RWPE2 (cell line): ENCODE results near the gene MORC2.
A peak's percentile ranks its signal among the peaks of the same experiment; 100 is the strongest.

Experiments used
- ATAC-seq: fragments of 200-7000 bp; cut with Tn5 transposase; 3 replicates; pipeline ENCODE4 v1.9.1; 2021; ENCODE audit warnings: low read depth
- DNase-seq: peaks from one replicate; pipeline ENCODE4 v3.0.0-alpha.2; 2020; ENCODE audit warnings: low spot score
- H3K27ac ChIP-seq: fragments of 450-650 bp; 2 replicates; pipeline ENCODE4 v1.5.1; 2017; ENCODE audit warnings: mild to moderate bottlenecking; ENCODE audit not compliant: poor library complexity, severe bottlenecking
- H3K27me3 ChIP-seq: fragments of 250-450 bp; sonication (Bioruptor Pico); 2 replicates; pipeline ENCODE4 v1.5.1; 2021; ENCODE audit warnings: mild to moderate bottlenecking, moderate library complexity; ENCODE audit not compliant: insufficient read depth, poor library complexity, severe bottlenecking
- H3K36me3 ChIP-seq: fragments of 250-450 bp; sonication (Bioruptor Pico); 2 replicates; pipeline ENCODE4 v1.5.1; 2020; ENCODE audit warnings: low read depth, mild to moderate bottlenecking, moderate library complexity
- H3K4me1 ChIP-seq: fragments of 250-450 bp; sonication (Bioruptor Pico); 2 replicates; pipeline ENCODE4 v1.5.1; 2021; ENCODE audit warnings: mild to moderate bottlenecking, moderate library complexity; ENCODE audit not compliant: insufficient read depth, poor library complexity, severe bottlenecking
- H3K4me3 ChIP-seq: fragments of 250-450 bp; sonication (Bioruptor Pico); 2 replicates; pipeline ENCODE4 v1.5.1; 2021; ENCODE audit warnings: mild to moderate bottlenecking, moderate library complexity; ENCODE audit not compliant: severe bottlenecking
- H3K9me3 ChIP-seq: fragments of 250-450 bp; sonication (Bioruptor Pico); 2 replicates; pipeline ENCODE4 v1.5.1; 2021; ENCODE audit warnings: mild to moderate bottlenecking, moderate library complexity; ENCODE audit not compliant: severe bottlenecking
- CTCF ChIP-seq: fragments of 450-650 bp; IDR thresholded peaks from one replicate; pipeline ENCODE4 v1.5.1; 2017; ENCODE audit warnings: mild to moderate bottlenecking, moderate library complexity; ENCODE audit not compliant: poor library complexity, severe bottlenecking

The MORC2 gene

GRCh38 chr22:30970356-30970746 is 1.8 kb upstream of the MORC2 start:
- TF ChIP-seq CTCF, result no peak
- Histone ChIP-seq H3K9me3 (peaks cover 18% of the 10 kb centered on the region), H3K36me3 (peaks cover 79% of the 10 kb centered on the region), H3K4me3 (peak overlapping the region; percentile 52), H3K4me1 (peaks cover 6% of the 10 kb centered on the region), H3K27me3 (no peaks in the 10 kb centered on the region), H3K27ac (peak overlapping the region; percentile 73)
- DNase-seq (no peak), ATAC-seq (no peak)

- Histone ChIP-seq H3K27ac (peak overlapping the region; percentile 73), H3K4me3 (peak overlapping the region; percentile 52), H3K4me1 (peaks cover 6% of the 10 kb centered on the region), H3K27me3 (no peaks in the 10 kb centered on the region), H3K36me3 (peaks cover 74% of the 10 kb centered on the region), H3K9me3 (peaks cover 14% of the 10 kb centered on the region)
- DNase-seq (no peak), ATAC-seq (peak; percentile 9; the same call in 2 of the 3 replicates)
- TF ChIP-seq CTCF, result peak; percentile 12
Measured at GRCh38 chr22:30969532-30970355, 1.2 kb upstream of the MORC2 start.

- peak; percentile 97 for DNase-seq
- ATAC-seq, result peak; percentile 94
- H3K4me3 ChIP-seq, result peak within 1 kb of the TSS; percentile 52
- no peaks in the 10 kb centered on the region for H3K27me3 ChIP-seq
- H3K9me3 ChIP-seq, result peaks cover 10% of the 10 kb centered on the region
- peaks cover 6% of the 10 kb centered on the region for H3K4me1 ChIP-seq
- peaks cover 67% of the 10 kb centered on the region for H3K36me3 ChIP-seq
- no peak for TF ChIP-seq CTCF
- H3K27ac ChIP-seq, result peak within 1 kb of the TSS; percentile 73
Measured at GRCh38 chr22:30968924-30969531, 454 bp upstream of the MORC2 start, which contains the start of gene TUG1. TSS of gene TUG1 (plus strand) at chr22:30969265.

- Histone ChIP-seq H3K4me1 (no peaks in the 10 kb centered on the region), H3K9me3 (peaks cover 6% of the 10 kb centered on the region), H3K27me3 (no peaks in the 10 kb centered on the region), H3K36me3 (peaks cover 40% of the 10 kb centered on the region), H3K4me3 (no peak overlapping the region), H3K27ac (no peak overlapping the region)
- no peak for DNase-seq
- no peak for ATAC-seq
- no peak for TF ChIP-seq CTCF
Measured at GRCh38 chr22:30964858-30965257, 3.7 kb downstream of the MORC2 start.
